Epithelial cell of proximal tubule (primary cell): Measurements from ENCODE around the gene PLIN3. TPM values are rescaled to one million over a fixed set of nuclear protein-coding genes. Genes with fewer than 3 reads are reported as not detected.
"Not testable (repeated sequence)": the region's sequence is repeated elsewhere in the genome, so short reads cannot be mapped to it uniquely, and the experiment has no call there.

Experiments used
- DNase-seq: peaks from one replicate; pipeline ENCODE4 v3.0.0-alpha.2; 2011; ENCODE audit warnings: low read depth
- H3K4me3 ChIP-seq: 2 replicates; pipeline ENCODE4 v1.5.1; 2011; ENCODE audit warnings: low read depth, mild to moderate bottlenecking, low read length
- CTCF ChIP-seq: conservative IDR thresholded peaks from 2 replicates; pipeline ENCODE4 v1.5.1; 2012; ENCODE audit warnings: low read depth, mild to moderate bottlenecking, low read length
- total RNA-seq: library from RNA; depleted of rRNA; stranded (reverse); fragments of >200 nt; gene quantifications from 2 replicates; pipeline ENCODE4 v1.2.3, GENCODE V29; 2015

The PLIN3 gene
- total RNA-seq, 1 donor from 2014 or later: 151 TPM

- TF ChIP-seq CTCF: no peak
- no peak for DNase-seq
- H3K4me3 ChIP-seq: no peak overlapping the region
These were observed 15.0 kb downstream of the PLIN3 start for GRCh38 chr19:4852484-4852883.

GRCh38 chr19:4851551-4852290 is 15.7 kb downstream of the PLIN3 start:
- no peak overlapping the region for H3K4me3 ChIP-seq
- peak; percentile 69 for DNase-seq
- peak; percentile 88 for TF ChIP-seq CTCF

GRCh38 chr19:4849019-4849418 is 18.4 kb downstream of the PLIN3 start:
- no peak for DNase-seq
- TF ChIP-seq CTCF: no peak
- H3K4me3 ChIP-seq: no peak overlapping the region

GRCh38 chr19:4847190-4847973 is 20.1 kb downstream of the PLIN3 start:
- no peak overlapping the region for H3K4me3 ChIP-seq
- DNase-seq: no peak
- no peak for TF ChIP-seq CTCF

- DNase-seq, H3K4me3 ChIP-seq: not testable (repeated sequence)
These were observed 21.5 kb downstream of the PLIN3 start for GRCh38 chr19:4845975-4846374.

- no peak for TF ChIP-seq CTCF
- H3K4me3 ChIP-seq: no peak overlapping the region
- no peak for DNase-seq
These were observed 22.9 kb downstream of the PLIN3 start for GRCh38 chr19:4844348-4845179.

- TF ChIP-seq CTCF: no peak
- DNase-seq: no peak
- H3K4me3 ChIP-seq: no peak overlapping the region
These were observed 23.9 kb downstream of the PLIN3 start for GRCh38 chr19:4843647-4843965.
